ENCODE measurements around the gene HHATL. TPM values are rescaled to one million over a fixed set of nuclear protein-coding genes. Genes with fewer than 3 reads are reported as not detected.

HHATL gene
- total RNA-seq, 1 donor from 2014 or later: not detected

DNA sequence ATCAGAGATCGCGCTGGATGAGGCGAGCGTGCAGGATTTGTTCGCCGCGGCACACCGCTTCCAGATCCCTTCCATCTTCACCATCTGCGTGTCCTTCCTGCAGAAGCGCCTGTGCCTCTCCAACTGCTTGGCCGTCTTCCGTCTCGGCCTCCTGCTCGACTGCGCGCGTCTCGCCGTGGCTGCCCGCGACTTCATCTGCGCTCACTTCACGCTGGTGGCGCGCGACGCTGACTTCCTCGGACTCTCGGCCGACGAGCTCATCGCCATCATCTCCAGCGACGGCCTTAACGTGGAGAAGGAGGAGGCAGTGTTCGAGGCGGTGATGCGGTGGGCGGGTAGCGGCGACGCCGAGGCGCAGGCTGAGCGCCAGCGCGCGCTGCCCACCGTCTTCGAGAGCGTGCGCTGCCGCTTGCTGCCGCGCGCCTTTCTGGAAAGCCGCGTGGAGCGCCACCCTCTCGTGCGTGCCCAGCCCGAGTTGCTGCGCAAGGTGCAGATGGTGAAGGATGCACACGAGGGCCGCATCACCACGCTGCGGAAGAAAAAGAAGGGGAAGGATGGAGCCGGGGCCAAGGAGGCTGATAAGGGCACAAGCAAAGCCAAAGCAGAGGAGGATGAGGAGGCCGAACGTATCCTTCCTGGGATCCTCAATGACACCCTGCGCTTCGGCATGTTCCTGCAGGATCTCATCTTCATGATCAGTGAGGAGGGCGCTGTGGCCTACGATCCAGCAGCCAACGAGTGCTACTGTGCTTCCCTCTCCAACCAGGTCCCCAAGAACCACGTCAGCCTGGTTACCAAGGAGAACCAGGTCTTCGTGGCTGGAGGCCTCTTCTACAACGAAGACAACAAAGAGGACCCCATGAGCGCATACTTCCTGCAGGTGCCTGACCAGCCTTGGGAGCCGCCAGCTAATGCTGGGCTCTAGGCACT is 16.4 kb downstream of the HHATL start:
- DNase-seq (ENCODE audit: low read depth in 2 of 2): no peak

DNA sequence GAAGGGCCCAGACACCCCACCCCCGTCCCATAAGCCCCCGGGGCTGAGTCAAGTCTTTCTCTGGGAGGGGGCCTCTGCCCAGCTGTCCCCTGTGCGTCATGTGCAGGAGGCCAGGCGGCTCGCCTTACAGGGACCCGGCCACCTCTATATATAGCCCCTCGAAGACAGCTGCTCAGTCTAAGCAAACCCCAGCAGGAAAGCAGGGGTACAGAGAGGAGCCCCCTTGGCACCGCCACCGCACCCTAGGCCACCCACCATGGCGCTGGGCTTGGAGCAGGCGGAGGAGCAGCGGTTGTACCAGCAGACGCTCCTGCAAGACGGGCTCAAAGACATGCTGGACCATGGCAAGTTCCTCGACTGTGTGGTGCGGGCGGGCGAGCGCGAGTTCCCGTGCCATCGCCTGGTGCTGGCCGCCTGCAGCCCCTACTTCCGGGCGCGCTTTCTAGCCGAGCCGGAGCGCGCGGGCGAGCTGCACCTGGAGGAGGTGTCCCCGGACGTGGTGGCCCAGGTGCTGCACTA is 17.2 kb downstream of the HHATL start, which contains the start of gene KLHL40:
Gene KLHL40 (plus strand): TSS at position 175 of the 519 bp plus-strand sequence. CDS start 82 bp downstream, at position 257.
- DNase-seq (ENCODE audit: low read depth in 2 of 2): no peak

GRCh38 chr3:42684632-42685362 is 17.8 kb downstream of the HHATL start:
- DNase-seq (ENCODE audit: low read depth in 2 of 2): no peak

DNA sequence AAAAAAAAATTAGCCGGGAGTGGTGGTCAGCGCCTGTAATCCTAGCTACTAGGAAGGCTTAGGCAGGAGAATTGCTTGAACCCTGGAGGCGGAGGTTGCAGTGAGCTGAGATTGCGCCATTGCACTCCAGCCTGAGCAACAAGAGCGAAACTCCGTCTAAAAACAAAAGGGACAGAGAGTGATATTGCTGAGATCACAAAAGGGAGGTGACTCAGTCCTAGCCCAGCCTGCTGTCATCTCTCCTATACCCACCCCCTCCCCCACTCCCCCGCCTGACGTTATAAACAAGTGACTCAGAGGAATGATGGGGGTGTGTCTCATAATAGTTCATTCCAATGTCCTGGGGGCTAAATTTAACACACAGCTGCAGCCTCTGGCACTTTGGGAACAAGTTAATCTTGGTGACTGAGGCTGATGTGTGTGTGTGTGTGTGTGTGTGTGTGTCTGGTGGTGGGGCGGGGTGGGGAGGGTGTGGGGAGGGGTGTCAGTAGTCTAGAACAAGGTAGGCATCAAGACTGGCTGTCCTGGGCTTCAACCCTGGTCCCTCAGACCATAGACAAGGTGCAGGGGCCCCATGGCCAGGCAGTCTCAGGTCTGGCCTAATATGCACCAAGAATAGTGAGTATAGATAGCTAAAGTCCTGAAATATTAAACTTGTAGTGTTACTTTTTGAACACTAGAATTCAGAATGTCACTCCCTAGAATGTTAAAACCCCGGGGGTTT is 18.6 kb downstream of the HHATL start:
- DNase-seq (ENCODE audit: low read depth in 2 of 2): peak; percentile 84 to 87

GRCh38 chr3:42682301-42683070 is 20.1 kb downstream of the HHATL start:
- DNase-seq (ENCODE audit: low read depth in 2 of 2): no peak

- DNase-seq (ENCODE audit: low read depth in 2 of 2): no peak
These were observed 21.1 kb downstream of the HHATL start for GRCh38 chr3:42681361-42682038.

- no peak for DNase-seq (ENCODE audit: low read depth in 2 of 2)
These were observed 21.8 kb downstream of the HHATL start for GRCh38 chr3:42680806-42681205.

GRCh38 chr3:42680271-42680670 is 22.3 kb downstream of the HHATL start:
- DNase-seq (ENCODE audit: low read depth in 2 of 2): no peak

DNA sequence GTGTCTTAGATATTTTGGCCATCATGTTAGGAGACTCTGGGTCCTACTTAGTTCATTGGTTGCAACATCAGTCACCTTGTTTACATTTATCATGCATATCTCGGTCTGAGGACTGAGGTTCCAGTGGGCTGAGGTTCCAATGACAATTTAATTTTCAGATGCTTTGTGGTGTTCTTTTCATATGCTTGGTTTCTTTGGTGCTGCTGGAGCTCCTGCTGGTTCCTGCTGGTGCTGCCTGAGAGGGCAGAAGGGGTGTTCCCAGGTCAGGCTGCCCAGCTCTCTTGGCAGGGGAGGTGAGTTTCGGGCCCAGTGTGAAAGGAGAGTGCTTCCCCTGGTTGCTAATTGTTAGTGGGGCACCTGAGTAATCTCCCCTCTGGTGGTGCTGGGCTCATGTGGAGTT is 24.2 kb downstream of the HHATL start:
- no peak for DNase-seq (ENCODE audit: low read depth in 2 of 2)

- no peak for DNase-seq (ENCODE audit: low read depth in 2 of 2)
These were observed 26.7 kb downstream of the HHATL start for GRCh38 chr3:42675909-42676308.

DNA sequence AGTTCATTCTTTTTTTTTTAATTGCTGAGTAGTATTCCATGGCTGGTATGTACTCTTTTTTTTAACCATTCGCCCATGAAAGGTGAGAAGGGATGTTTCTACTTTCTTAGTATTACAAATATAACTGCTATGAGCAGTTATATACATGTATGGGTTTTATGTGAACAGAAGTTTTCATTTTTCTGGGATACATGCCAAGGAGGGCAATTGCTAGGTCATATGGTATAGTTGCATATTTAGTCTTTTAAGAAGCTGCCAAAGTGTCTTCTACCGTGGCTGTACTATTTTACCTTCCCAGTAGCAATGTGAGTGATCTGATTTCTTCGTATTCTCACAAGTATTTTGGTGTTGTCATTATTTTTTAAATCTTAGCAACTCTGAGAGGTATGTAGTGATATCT is 28.5 kb downstream of the HHATL start:
- DNase-seq (ENCODE audit: low read depth in 2 of 2): no peak

DNA sequence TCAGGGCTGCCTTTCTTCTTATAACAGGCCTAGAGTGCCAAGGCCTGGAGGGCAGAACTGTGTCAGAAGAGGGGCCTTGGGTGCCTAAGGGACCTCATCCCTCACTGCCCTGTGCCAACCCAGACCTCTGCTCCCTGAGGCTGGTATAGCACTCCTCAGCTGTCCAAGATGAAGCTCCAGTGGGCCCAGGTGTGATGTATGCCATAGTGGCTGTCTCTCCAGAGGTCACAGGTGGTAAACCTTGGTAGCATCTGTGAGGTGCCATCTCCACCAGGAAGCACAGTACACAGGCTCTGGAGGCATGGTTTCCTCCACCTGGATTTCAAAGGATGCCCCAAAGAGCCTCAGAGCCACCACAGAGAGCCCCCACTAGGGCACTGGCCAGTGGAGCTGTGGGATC is 29.5 kb downstream of the HHATL start:
- no peak for DNase-seq (ENCODE audit: low read depth in 2 of 2)

DNA sequence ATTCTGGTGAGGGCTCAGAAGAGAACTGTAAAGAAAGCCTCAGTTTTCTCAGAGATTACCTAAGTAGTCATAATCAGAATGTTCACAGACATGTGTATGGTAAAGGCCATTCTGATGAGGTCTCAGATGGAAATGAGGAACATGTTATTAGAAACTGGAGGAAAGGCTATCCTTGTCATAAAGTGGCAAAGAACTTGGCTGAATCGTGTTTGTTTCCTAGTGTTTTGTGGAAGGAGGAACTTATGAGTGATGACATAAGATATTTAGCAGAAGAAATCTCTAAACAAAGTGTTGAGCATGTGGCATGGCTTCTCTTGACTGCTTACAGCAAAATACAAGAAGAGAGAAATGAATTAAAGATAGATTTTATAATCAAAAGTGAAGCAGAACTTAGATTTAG is 30.1 kb downstream of the HHATL start:
- DNase-seq (ENCODE audit: low read depth in 2 of 2): no peak

GRCh38 chr3:42670670-42671069 is 31.9 kb downstream of the HHATL start:
- DNase-seq (ENCODE audit: low read depth in 2 of 2): no peak

DNA sequence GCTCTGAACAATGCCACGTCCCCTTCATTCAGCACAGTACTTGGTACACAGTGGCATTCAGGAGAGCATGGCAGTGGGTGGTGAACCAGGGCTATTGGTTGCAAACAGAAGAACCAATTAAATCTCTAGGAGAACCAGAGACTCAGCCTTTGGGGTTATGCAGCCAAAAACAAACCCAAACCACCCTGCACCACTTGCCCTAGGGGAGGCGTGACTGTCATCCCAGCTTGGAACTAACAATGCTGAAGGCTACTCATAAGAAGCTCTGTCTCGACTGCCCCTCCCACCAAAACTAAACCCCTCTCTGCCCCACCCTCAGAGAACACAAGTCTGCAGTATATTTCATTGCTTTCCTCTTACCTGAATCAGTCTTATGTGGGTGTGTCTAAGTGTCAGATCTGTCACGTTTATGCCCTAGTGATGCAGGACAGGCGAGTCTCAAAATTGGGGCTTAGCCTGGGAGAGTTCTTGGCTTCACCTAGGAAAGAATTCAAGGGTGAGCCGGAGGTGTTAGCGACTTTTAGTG is 32.5 kb downstream of the HHATL start:
- DNase-seq (ENCODE audit: low read depth in 2 of 2): no peak

GRCh38 chr3:42668793-42669217 is 33.8 kb downstream of the HHATL start:
- no peak for DNase-seq (ENCODE audit: low read depth in 2 of 2)

GRCh38 chr3:42668413-42668760 is 34.2 kb downstream of the HHATL start:
- no peak for DNase-seq (ENCODE audit: low read depth in 2 of 2)

DNA sequence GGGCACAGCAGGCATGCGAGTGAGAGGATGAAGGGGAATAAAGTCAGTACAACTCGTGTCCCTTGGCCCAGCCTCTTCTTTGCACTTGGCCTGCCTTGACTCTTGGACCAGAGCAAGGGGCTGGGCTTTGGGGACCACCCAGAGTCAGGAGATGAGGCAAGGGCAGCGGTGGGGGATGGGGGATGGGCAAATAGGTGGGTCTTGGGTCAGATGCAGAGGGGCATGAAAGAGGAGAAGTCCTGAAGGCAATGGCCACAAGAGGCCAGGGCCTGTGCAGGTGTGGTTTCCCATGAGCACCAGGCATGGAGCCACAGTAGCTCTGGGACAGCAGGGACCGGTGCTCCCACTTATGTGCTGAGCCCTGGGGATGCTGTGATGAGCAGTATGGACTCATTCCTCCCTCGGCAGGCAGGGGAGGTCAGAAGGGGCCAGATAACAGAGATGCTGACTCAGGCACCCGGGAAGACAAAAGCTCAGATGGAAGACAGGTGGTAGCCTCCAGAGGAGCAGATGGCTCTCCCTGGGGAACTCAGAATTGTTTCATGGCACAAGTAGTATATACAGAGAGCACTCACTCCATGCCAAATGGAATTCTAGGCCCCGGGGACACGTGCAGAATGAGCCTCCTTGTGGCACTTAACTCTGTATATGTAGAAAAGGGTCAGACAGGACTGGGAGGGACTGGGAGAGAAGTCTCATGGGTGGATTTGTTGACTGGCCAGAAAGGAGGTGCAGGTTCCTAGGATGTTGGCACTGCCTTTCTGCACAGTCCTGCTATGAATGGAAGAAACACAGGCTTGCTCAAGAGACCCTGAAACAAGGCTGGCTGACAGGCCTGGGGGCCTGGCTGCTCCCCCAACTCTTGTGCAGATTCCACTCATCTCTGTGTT is 34.8 kb downstream of the HHATL start:
- DNase-seq (ENCODE audit: low read depth in 2 of 2): no peak

GRCh38 chr3:42667096-42667522 is 35.5 kb downstream of the HHATL start:
- DNase-seq (ENCODE audit: low read depth in 2 of 2): no peak
